NCI-H2081 (cell line): ENCODE data around the gene POTEH.
"Not testable (repeated sequence)": the region's sequence is repeated elsewhere in the genome, so short reads cannot be mapped to it uniquely, and the experiment has no call there.

Experiments used
- DNase-seq, 2 experiments: peaks; one replicate each; lab custom pipeline; 2025; lab: John Stamatoyannopoulos, UW

The POTEH gene

DNA sequence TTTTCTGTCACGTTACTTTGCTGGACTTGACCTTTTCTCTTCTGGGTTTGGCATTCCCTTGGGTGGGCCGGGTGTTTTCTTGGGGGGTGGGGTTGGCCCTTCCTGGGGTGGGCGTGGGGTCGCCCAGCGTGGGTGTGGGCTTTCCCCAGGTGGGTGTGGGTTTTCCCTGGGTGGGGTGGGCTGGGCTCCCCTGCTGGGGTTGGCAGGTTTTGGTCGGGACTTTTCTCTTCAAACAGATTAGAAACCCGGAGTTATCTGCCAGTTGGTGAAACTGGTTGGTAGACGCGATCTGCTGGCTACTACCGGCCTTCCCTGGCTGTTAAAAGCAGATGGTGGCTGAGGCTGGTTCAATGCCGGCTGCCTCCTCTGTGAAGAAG is at the start of gene POTEH:
POTEH (plus strand) TSS at position 278 of the 377 bp plus-strand sequence; CDS start at position 330, 52 bp downstream.
- DNase-seq = not testable (repeated sequence)

- not testable (repeated sequence) for DNase-seq
These were observed 47.5 kb upstream of the POTEH start for GRCh38 chr22:15642288-15642861.

DNA sequence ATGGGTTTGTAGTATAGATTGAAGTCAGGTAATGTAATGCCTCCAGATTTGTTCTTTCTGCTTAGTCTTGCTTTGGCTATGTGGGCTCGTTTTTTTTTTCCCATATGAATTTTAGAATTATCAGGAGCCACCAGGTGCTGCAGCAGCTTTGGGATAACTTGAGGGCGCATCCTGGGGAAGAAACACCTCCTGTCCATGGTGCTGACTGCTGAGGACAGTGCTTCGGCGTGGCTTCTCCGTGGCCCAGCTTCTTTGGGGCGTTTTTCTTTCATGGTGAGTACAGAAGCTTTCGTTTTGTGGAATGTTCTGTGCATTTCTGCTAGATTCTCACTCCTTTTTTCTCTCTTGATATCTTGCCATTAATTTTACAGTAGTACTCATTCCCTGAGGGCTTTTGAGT is 37.9 kb upstream of the POTEH start:
- not testable (repeated sequence) for DNase-seq

GRCh38 chr22:15652738-15653137 is 37.1 kb upstream of the POTEH start:
- DNase-seq = not testable (repeated sequence)

DNA sequence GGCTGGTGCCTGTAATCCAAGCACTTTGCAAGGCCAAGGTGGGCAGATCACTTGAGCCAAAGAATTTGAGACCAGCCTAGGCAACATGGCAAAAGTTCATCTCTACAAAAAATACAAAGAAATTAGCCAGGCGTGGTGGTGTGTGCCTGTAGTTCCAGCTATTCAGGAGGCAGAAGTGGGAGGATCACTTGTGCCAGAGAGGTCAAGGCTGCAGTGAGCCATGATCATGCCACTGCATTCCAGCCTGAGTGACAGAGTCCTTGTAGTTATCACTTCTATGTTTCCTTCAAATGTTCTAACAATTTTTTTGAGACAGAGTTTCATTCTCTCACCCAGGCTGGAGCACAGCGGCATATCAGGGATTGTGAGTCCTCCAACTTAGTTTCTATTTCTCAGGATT is 36.6 kb upstream of the POTEH start:
- DNase-seq = not testable (repeated sequence)

- not testable (repeated sequence) for DNase-seq
These were observed 28.7 kb upstream of the POTEH start for GRCh38 chr22:15661102-15661501.

- DNase-seq = not testable (repeated sequence)
These were observed 25.1 kb upstream of the POTEH start for GRCh38 chr22:15664682-15665081.

DNA sequence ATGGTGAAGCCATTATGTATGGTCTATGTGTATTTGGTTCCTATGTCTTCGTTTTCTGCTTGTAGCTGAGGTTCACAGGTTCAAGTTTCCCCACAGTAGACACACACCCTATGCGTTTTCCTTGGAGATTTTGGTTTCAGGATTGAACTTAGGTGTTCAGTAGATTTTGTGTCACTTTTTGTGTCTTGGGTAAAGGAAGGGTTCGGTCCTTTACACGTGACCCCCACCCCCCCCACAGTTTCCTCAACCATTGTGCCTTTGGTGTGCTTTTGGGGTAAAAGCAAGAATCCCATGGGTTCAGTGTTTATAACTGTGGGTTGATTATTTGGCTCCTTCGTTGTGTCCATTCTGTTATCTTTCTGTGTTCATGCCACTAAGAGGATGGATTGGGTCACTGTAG is 24.3 kb upstream of the POTEH start:
- not testable (repeated sequence) for DNase-seq

- not testable (repeated sequence) for DNase-seq
These were observed 20.4 kb upstream of the POTEH start for GRCh38 chr22:15669430-15669829.

DNA sequence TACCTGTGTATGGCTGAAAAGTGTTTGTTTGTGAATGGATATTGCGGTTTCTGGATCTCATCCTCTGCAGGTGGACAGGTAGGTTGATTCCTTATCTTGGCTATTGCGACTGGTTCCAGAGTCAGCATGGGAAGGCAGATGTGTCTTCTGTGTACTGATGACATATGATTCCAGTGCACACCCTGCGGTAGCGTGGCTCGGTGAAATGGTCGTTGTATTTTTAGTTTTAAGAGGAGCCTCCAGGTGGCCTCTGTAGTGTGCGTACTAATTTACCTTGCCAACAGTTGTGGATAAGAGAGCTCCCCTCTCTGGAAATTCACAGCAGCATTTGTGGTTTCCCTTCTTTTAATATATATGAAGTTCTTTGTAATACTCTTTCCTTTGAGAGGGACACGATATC is 10.1 kb upstream of the POTEH start:
- not testable (repeated sequence) for DNase-seq

DNA sequence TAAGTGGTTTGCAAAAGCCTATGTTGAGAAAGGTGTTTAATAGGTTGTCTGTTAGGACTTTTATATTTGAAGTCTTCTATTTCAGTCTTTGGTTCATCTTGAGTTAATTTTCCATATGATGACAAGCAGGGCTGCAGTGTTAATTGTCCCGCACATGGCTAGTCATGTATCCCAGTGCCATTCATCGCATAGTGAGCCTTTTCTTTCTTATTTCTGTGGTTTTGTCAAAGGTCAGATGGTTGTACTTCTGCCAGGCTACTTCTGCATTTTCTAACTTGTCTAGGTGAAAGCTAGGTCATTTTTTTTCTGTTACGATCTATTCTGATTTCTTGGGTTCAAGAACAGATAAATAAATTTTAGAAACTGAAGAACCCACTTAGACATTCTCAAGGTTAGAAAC is 5.7 kb upstream of the POTEH start:
- not testable (repeated sequence) for DNase-seq

DNA sequence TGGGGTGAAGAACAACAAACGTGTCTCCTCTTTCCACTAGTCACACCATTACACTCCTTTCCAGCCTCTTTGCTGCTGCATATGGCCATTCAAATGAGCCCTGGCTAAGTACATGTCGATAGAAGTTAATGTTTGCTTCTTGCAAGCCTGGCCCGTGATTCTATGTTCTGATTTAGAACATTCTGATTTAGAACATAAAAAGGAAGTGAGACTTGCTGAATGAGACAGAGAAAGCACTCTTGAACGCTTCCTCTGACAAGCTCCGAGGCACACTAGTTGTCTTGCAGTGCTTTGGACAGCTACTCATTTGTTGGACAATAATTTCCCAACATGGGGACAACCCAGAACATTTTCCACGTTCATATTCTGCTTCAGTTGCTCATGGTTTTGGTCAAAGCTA is 5.1 kb upstream of the POTEH start:
- DNase-seq = not testable (repeated sequence)

DNA sequence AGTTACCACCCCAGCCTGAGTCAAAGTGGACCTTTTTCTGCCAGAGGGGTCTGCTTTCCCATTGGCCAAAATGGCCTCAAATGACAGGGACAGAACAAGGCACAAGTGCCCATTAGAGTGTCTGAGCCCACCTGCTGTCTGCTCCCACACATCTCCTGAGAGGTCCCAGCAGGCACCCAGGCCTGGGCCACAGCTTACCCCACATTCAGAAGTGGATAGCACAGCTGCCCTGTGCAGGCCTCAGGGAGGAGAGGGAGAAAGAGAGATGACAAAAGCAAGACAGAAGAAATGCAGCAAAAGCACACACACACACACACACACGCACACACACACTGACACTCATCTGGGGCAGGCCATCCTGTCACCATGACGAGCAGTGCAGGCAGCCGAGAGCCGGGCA is 4.2 kb upstream of the POTEH start:
- DNase-seq = not testable (repeated sequence)

- DNase-seq = not testable (repeated sequence)
These were observed 2.7 kb upstream of the POTEH start for GRCh38 chr22:15687086-15687485.

- not testable (repeated sequence) for DNase-seq
These were observed 2.1 kb upstream of the POTEH start for GRCh38 chr22:15687676-15688075.

- DNase-seq = not testable (repeated sequence)
These were observed 1.7 kb upstream of the POTEH start for GRCh38 chr22:15688090-15688489.

DNA sequence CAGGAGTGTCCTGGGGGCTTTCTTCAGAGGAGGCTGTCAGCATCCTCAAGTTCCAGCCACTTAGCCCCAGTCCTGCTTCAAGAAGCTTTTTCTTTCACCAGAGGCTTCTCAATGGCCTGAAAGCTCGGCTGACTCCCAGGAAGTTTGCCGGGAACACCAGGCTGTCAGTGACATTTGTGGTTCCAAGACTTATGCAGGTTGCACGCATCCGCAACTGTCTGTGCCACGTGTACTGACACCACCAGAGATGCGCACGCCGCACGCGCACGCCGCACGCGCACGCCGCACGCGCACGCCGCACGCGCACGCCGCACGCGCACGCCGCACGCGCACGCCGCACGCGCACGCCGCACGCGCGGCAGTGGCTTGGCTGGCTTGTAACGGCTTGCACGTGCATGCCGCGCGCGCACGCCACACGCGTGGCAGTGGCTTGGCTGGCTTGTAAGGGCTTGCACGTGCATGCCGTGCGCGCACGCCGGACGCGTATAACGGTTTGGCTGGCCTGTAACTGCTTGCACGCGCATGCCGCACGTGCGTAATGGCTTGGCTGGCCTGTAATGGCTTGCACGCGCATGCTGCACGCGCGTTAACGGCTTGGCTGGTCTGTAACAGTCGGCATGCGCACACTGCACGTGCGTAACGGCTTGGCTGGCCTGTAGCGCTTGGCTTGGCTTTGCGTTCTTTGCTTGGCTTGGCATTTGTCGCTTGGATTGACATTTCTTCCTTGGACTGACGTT is 646 bp upstream of the POTEH start:
- not testable (repeated sequence) for DNase-seq

DNA sequence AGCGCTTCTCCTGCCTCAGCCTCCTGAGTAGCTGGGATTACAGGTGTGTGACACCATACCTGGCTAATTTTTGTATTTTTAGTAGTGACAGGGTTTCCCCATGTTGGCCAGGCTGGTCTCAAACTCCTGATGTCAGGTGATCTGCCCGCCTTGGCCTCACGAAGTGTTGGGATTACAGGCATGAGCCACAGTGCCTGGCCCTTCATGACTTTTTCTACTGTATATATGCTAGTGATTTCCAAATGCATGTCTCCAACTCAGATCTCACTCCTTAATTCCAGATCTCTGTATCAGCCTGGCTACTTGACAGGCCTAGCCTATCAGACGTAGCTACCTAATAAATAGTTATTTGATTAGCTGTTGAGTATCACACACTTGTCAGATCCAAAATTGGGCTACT is 23.8 kb downstream of the POTEH start:
- DNase-seq = not testable (repeated sequence)

DNA sequence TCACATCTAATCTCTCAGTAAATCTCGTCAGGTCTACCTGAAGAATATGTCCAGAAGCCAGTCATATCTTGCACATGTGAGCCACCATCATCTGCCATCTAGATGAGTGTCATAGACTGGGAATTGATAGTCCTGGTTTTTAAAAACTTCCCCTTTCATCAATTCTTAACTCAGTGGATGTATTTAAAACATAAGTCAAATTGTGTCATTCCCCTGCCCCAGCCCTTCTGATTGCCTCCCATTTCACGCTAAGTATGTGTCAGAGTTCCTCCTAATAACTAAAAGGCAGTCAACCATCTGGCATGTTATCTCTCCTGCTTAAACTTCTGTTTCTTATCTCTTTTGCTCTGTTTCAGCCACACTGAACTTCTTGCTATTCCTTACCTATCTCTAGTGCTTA is 24.3 kb downstream of the POTEH start:
- not testable (repeated sequence) for DNase-seq

- DNase-seq = not testable (repeated sequence)
These were observed 32.1 kb downstream of the POTEH start for GRCh38 chr22:15721884-15722283.

- DNase-seq = not testable (repeated sequence)
These were observed 39.5 kb downstream of the POTEH start for GRCh38 chr22:15729209-15729917.

- not testable (repeated sequence) for DNase-seq
These were observed 41.2 kb downstream of the POTEH start for GRCh38 chr22:15731023-15731422.

- DNase-seq = not testable (repeated sequence)
These were observed 44.6 kb downstream of the POTEH start for GRCh38 chr22:15734411-15734810.
